ENCODE results near the gene SPTLC1.
"Not testable (repeated sequence)": the region's sequence is repeated elsewhere in the genome, so short reads cannot be mapped to it uniquely, and the experiment has no call there.

The SPTLC1 gene

GRCh38 chr9:92033991-92034390 is 81.2 kb downstream of the SPTLC1 start:
- H3K4me3 ChIP-seq (ENCODE audit: low read depth, low read length), result no peak overlapping the region

GRCh38 chr9:92033307-92033706 is 81.9 kb downstream of the SPTLC1 start:
- no peak overlapping the region for H3K4me3 ChIP-seq (ENCODE audit: low read depth, low read length)

GRCh38 chr9:92032891-92033290 is 82.3 kb downstream of the SPTLC1 start:
- no peak overlapping the region for H3K4me3 ChIP-seq (ENCODE audit: low read depth, low read length)

GRCh38 chr9:92030367-92030766 is 84.8 kb downstream of the SPTLC1 start:
- H3K4me3 ChIP-seq (ENCODE audit: low read depth, low read length), result no peak overlapping the region

GRCh38 chr9:92029553-92029952 is 85.7 kb downstream of the SPTLC1 start:
- H3K4me3 ChIP-seq (ENCODE audit: low read depth, low read length), result no peak overlapping the region

- H3K4me3 ChIP-seq (ENCODE audit: low read depth, low read length), result no peak overlapping the region
Measured at GRCh38 chr9:92026206-92027002, 88.8 kb downstream of the SPTLC1 start.

GRCh38 chr9:92021785-92022541 is 93.2 kb downstream of the SPTLC1 start:
- not testable (repeated sequence) for H3K4me3 ChIP-seq (ENCODE audit: low read depth, low read length)

GRCh38 chr9:92019658-92020057 is 95.6 kb downstream of the SPTLC1 start:
- no peak overlapping the region for H3K4me3 ChIP-seq (ENCODE audit: low read depth, low read length)

GRCh38 chr9:92010705-92011536 is 104.3 kb downstream of the SPTLC1 start:
- no peak overlapping the region for H3K4me3 ChIP-seq (ENCODE audit: low read depth, low read length)

- H3K4me3 ChIP-seq (ENCODE audit: low read depth, low read length), result not testable (repeated sequence)
Measured at GRCh38 chr9:92010253-92010652, 105.0 kb downstream of the SPTLC1 start.

- no peak overlapping the region for H3K4me3 ChIP-seq (ENCODE audit: low read depth, low read length)
Measured at GRCh38 chr9:92008041-92008440, 107.2 kb downstream of the SPTLC1 start.

GRCh38 chr9:92004045-92004392 is 111.2 kb downstream of the SPTLC1 start:
- H3K4me3 ChIP-seq (ENCODE audit: low read depth, low read length), result no peak overlapping the region

- H3K4me3 ChIP-seq (ENCODE audit: low read depth, low read length), result no peak overlapping the region
Measured at GRCh38 chr9:92003308-92004044, 111.7 kb downstream of the SPTLC1 start.

- H3K4me3 ChIP-seq (ENCODE audit: low read depth, low read length), result not testable (repeated sequence)
Measured at GRCh38 chr9:92001948-92002347, 113.3 kb downstream of the SPTLC1 start.

GRCh38 chr9:92001244-92001643 is 114.0 kb downstream of the SPTLC1 start:
- no peak overlapping the region for H3K4me3 ChIP-seq (ENCODE audit: low read depth, low read length)

- H3K4me3 ChIP-seq (ENCODE audit: low read depth, low read length), result no peak overlapping the region
Measured at GRCh38 chr9:91995000-91995655, 120.1 kb downstream of the SPTLC1 start.

GRCh38 chr9:91994422-91994821 is 120.8 kb downstream of the SPTLC1 start:
- H3K4me3 ChIP-seq (ENCODE audit: low read depth, low read length), result no peak overlapping the region

- no peak overlapping the region for H3K4me3 ChIP-seq (ENCODE audit: low read depth, low read length)
Measured at GRCh38 chr9:91992461-91993041, 122.7 kb downstream of the SPTLC1 start.

- H3K4me3 ChIP-seq (ENCODE audit: low read depth, low read length), result no peak overlapping the region
Measured at GRCh38 chr9:91991721-91992341, 123.4 kb downstream of the SPTLC1 start.
